GM19099 (cell line): ENCODE data around the gene WAPL.

Experiments used
- POLR2A ChIP-seq: IDR thresholded peaks from 3 replicates; pipeline ENCODE4 v1.6.1; 2011; ENCODE audit warnings: low read depth; ENCODE audit not compliant: insufficient read length; ENCODE audit errors: extremely low read depth

The WAPL gene

DNA sequence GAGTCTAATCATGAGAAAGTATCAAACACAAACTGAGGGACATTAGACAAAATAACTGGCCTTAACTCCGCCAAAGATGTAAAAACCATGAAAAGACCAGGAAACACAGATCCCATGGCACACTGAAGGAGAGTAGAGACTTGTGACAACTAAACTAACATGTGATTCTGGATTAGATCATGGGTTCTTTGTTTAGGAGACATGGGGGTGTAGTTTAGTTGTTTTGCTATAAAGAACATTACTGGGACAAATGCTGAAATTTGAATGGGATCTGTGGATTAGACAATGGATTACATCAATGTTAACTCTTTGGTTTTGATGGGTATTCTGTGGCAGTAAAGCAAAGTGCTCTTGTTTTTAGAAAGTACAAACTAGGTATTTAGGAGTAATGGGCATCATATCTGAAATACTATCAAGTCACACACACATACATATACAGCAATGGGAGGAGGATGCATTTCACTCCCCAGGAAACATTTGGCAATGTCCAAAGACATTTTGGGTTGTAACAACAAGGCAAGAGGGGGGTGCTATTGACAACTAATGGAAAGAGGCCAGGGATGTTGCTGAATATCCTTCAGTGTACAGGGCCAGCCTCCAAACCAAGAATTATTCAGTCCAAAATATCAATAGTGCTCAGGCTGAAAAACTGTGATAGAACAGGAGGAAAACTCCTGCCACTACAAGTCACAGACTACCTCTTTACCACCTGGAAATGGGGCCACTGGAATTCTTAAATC is 32.4 kb downstream of the WAPL start:
- TF ChIP-seq POLR2A: no peak

DNA sequence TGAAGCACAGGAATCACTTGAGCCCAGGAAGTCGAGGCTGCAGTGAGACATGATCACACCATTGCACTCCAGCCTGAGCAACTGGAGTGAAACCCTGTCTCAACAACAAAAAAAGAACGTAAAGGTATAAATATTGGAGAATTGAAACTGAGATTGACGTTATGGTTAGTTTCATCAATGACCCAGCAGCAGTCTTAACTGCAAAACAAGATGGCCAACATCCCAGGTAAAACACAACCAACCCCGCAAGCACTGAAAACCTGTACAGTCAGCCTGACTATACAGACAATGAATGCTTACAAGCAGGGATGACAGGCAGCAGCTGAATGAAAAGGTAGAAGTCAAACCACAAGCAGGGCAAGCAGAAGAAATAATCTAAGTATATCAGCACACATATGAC is 34.7 kb downstream of the WAPL start:
- no peak for TF ChIP-seq POLR2A

DNA sequence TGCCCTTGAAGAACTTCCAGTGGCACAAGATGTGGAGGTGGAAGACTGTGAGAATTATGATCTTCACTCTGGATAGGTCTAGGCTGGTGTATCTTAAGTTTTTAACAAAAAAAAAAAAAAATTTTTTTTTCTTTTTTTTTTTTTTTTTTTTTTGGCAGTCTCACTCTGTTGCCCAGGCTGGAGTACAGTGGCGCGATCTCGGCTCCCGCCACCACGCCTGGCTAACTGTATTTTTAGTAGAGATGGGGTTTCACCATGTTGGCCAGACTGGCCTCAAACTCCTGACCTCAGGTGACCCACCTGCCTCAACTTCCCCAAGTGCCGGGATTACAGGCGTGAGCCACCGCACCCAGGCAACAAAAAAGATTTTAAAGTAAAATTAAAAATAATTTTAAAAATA is 37.9 kb downstream of the WAPL start:
- TF ChIP-seq POLR2A: no peak

DNA sequence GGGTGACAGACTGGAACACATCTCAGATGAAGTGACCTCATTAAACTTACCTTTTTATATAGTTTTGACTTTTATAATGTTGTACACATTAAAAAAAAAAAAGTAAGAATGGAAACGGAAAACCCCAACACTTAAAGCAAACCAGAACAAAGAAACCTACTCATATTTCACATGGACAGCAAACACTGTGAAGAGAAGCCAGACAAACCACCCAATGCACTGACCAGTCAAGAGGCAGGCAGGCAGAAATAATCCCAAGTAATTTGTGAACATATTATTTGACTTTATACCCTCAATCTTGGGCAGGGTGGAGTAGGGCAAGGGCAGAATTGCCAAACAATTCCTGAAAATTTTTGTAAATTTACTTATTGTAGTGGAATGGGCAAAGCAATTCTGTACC is 39.8 kb downstream of the WAPL start:
- no peak for TF ChIP-seq POLR2A

DNA sequence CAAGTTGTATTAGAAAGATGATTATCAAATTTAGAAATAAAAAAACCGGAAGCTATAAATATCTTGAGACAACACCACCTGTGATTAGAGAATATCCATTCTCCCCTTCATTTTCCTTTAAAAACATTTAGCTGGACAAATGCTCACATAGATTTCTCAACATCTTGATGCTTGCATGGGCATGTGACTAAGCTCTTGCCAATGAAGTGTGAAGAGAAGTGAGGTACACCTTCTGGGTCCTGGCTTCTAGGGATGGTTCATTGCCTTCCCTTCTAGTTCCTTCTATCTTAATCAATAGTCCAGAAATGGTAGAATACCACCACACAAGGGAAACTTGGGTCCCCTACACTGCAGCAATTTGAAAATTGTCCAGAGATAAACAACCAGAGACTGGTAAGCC is 41.0 kb downstream of the WAPL start:
- TF ChIP-seq POLR2A: no peak

DNA sequence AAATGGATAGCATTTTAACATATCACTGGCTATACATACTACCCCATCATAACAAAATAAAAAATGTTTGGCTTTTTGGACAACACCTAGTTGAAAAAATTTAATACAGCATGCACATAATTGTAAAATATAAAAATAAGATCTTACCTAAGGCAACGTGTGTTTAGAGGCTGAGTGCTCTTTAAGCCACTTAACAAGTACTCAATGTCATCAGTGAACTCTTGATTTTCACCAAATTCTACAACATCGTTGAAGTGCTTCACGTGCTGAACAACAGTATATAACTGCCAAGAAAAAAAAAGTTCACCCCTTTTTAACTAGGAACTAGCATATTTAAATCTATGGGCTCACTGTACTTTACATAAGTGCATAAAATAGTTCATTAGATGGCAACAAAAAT is 49.5 kb downstream of the WAPL start:
- no peak for TF ChIP-seq POLR2A

DNA sequence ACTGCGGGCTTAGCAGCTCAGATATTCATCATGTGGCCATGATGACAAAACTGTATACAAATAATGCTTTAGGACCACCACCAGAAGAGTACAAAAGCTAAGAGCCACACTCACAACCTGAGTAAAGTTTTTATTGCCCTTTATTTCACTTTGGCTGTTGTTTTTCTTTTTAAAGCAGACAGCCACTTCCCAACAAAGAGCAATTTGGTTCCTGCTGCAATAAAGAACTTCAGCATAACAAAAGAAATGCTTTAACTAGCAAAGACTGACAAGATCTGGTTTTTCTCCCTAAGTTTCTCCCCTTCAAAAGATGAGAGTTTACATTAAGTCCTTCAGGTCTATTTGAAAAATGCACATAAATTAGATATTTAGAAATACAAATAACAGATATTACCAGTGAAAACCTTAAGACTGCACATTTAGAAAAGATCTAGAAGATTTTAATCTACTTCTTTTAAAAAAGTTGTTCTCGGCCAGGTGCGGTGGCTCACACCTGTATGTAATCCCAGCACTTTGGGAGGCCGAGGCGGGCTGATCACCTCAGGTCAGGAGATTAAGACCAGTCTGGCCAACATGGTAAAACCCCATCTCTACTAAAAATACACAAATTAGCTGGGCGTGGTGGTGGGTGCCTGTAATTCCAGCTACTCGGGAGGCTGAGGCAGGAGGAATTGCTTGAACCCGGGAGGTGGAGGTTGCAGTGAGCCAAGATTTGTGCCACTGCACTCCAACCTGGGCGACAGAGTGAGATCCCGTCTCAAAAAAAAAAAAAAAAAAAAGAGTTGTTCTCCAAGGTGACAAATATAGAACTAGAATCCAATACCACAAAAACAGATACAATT is 59.4 kb downstream of the WAPL start:
- no peak for TF ChIP-seq POLR2A

DNA sequence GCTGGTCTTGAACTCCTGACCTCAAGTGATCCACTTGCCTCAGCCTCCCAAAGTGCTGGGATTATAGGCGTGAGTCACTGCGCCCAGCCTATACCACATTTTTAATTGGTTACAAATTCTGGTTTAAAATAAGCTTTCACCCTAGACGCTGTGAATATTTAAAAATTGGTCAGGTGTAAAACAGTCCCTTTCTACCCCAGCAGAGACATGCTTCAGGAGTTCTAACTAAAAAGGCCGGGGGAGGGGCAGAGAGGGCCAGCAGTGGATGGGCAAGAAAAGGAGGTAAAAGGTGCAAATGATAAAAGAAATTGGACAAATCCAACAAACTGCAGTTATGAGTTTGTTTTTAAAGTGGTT is 70.0 kb downstream of the WAPL start:
- TF ChIP-seq POLR2A: no peak

DNA sequence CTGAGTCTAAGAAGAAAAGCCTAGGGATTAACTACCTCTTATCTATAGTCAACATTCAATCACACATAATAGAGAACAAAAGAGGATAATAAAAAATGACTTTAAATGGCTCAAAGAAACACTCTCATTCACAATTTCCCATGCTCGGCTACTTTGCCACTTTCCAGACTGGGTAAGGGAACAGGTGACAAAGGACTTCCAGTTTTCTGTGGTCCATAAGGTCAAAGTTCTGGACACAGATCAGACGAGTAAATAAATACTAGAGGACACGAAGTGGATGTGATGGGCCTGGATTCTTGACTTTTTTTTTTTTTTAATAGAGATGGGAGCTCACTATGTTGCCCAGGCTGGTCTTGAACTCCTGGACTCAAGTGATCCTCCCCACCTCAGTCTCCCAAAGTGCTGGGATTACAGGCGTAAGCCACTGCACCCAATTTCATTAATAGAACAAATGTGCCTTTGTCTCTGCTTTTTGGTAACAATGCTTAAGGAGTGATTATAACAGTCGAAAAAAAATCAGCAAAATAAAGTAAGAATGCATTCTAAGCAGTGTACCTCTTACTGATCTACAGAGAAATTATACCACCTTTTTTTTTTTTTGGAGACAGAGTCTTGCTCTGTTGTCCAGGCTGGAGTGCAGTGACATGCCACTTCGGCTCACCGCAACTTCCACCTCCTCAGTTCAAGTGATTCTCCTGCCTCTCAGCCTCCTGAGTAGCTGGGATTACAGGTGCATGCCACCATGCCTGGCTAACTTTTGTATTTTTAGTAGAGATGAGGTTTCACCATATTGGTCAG is 70.6 kb downstream of the WAPL start:
- TF ChIP-seq POLR2A: no peak

DNA sequence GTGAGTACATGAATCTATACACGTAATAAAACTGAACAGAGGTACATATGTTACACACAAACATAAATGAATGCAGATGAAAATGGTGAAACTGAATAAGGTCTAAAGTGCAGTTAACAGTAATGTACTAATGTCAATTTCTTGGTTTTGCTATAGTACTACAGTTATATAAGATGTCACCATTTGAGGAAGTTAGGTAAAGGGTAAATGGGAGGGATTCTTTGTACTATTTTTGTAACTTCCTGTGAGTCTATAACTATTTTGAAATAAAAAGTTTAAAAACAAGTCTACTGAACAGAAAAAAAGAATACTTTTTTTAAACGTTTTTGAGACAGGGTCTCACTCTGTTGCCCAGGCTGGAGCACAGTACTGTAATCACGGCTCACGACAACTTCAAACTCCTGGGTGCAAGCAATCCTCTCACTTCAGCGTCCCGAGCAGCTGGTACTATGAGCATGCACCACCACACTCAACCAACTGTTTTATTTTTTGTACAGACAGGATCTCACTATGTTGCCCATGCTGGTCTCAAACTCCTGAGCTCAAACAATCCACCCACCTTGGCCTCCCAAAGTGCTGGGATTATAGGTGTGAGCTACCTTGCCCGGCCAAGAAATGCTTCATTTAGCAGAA is 71.5 kb downstream of the WAPL start:
- TF ChIP-seq POLR2A: no peak

DNA sequence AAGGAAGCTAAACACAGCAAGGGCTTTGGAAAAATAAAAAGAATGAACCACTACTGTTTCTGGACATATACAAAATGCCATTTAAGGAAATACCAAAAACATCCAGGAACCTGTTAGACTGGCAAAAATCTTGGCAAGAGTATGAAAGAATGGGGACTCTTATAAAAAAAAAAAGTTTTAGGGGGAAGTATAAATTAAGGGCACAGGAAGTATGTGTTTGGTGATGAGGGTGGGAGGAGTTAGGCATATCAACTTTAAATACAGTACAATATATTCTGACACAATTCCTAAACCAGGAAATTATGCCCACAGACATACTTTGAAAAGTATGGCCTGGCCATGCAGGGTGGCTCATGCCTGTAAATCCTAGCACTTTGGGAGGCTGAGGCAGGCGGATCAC is 74.2 kb downstream of the WAPL start:
- no peak for TF ChIP-seq POLR2A

DNA sequence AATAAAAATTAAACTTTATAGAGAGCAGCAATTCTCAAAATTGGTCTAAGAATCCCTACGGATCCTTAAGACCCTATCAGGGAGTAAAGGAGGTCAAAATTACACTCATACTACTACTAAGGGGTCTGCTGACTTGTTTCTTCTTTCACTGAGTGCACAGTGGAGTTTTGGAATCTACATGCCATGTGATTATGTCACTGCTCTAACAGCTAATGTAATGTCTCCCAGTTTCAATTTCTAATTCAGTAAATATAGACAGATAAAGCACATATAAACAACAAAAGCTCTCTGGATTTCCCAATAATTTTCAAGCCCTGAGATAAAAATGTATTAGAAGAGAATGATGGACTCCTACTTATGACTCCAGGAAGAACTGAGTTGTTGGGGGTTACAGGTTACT is 74.6 kb downstream of the WAPL start:
- TF ChIP-seq POLR2A: no peak

DNA sequence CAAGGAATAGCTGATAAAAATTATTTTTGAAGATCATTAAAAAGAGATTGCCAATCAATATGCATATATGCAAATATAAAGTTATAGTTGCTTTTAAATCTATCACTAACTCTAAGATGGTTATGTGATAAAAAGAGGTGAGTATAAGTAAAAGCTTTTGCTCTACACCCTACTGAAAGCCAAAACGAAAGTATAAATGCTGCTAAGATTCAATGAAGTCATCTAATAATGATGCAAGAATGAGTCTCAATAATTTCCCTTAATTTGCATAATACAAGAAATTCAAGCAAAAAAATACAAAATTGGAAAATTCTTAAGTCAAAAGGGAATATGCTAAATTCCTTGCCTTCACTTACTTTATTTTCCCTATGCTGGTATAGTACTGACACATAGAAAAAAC is 75.2 kb downstream of the WAPL start:
- no peak for TF ChIP-seq POLR2A

DNA sequence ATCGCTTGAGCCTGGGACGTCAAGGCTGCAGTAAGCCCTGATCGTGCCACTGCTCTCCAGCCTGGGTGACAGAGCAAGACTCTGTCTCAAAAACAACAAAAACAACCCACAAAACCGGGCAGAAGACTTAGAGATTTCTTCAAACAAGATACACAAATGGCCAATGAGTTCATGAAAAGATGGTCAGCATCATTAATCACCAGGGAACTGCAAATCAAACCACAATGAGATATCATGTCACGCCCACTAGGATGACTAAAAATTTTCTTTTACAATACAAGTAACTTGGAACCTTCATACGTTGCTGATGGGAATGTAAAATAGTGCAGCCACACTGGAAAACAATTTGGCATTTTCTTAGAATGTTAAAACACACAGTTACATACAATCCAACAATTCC is 77.7 kb downstream of the WAPL start:
- no peak for TF ChIP-seq POLR2A

DNA sequence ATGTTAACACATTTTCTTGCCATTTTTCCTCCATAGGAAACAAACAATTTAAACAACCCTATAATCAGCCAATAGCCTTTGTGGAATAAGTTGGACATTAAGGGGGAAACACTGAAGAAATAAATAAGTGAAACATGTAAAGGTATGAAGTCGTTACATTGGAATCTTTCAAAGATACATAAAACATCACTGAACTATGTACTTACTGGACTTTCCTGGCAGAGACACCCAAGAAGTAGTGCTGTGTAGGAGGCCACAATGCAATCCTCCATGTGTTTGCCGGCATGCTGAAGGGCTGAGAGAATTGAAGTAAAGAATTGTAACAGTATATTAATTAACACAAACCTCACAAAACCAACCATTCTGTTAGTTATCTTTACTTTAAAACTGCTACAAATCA is 78.5 kb downstream of the WAPL start:
- TF ChIP-seq POLR2A: no peak
